ENCODE results near the gene KIT.

KIT gene

DNA sequence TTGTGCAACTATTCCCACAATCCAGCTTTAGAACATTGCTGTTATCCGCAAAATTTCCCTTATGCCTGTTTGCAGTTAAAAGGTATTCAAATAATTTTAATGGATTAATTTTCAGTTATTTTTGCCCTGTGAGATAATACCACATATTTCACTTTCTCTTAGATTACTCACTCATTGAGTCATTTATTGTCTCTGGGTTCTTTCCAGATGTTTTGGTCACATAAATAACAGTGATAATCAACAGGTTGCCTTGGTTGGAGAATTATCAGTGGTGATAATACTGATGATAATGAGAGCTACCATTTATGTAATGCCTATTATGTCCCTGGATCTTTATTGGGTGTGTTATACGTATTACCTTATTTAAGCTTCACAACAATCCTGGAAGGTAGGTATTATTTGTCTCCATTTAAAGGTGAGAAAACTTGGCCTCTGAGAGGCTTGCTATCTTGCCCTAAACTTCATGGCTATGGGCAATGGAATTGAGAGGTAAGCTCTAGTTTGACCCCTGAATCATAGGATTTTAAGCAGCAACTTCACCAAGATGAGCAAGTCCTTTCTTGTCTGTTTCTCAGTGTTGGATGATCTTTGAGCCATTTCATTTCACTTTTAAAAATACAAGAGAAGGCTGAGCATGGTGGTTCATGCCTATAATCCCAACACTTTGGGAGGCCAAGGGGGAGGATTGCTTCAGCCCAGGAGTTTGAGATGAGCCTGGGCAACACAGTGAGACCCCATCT, 87.4 kb downstream of the KIT start:
- no peaks in the 10 kb centered on the region for H4K20me1 ChIP-seq (ENCODE audit: insufficient read depth, low read length)
- no peaks in the 10 kb centered on the region for H3K36me3 ChIP-seq (ENCODE audit: insufficient read depth, low read length)
- H3F3A ChIP-seq (ENCODE audit: insufficient read depth, low read length): no peaks in the 10 kb centered on the region
- no peak overlapping the region for H3K4me3 ChIP-seq (ENCODE audit: low read depth, low read length, poor library complexity, severe bottlenecking)
- no peaks in the 10 kb centered on the region for H3K4me1 ChIP-seq (ENCODE audit: insufficient read depth, low read length, severe bottlenecking)
- no peaks in the 10 kb centered on the region for H3K27me3 ChIP-seq (ENCODE audit: insufficient read depth, low read length)
- no peaks in the 10 kb centered on the region for H3K9me2 ChIP-seq (ENCODE audit: low read depth, low read length)
- H3K4me2 ChIP-seq (ENCODE audit: low read length): no peak overlapping the region
- H3K9me3 ChIP-seq (ENCODE audit: low read length): no peaks in the 10 kb centered on the region
- TF ChIP-seq, protein P1, sequence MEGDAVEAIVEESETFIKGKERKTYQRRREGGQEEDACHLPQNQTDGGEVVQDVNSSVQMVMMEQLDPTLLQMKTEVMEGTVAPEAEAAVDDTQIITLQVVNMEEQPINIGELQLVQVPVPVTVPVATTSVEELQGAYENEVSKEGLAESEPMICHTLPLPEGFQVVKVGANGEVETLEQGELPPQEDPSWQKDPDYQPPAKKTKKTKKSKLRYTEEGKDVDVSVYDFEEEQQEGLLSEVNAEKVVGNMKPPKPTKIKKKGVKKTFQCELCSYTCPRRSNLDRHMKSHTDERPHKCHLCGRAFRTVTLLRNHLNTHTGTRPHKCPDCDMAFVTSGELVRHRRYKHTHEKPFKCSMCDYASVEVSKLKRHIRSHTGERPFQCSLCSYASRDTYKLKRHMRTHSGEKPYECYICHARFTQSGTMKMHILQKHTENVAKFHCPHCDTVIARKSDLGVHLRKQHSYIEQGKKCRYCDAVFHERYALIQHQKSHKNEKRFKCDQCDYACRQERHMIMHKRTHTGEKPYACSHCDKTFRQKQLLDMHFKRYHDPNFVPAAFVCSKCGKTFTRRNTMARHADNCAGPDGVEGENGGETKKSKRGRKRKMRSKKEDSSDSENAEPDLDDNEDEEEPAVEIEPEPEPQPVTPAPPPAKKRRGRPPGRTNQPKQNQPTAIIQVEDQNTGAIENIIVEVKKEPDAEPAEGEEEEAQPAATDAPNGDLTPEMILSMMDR (IDR thresholded peaks at IDR 0.05; ENCODE audit: low read length): no peak
- no peak for TF ChIP-seq EZH2 (IDR thresholded peaks at IDR 0.05; ENCODE audit: borderline replicate concordance, low read length)
- no peaks in the 10 kb centered on the region for H3K79me2 ChIP-seq (ENCODE audit: insufficient read depth, low read length)
- H3K27ac ChIP-seq (ENCODE audit: low read depth, low read length, poor library complexity, severe bottlenecking): no peak overlapping the region
- no peak overlapping the region for H3K9ac ChIP-seq (ENCODE audit: low read length)
- H2AFZ ChIP-seq (ENCODE audit: low read length): no peak overlapping the region

GRCh38 chr4:54746218-54746617, 88.5 kb downstream of the KIT start:
- H2AFZ ChIP-seq (ENCODE audit: low read length): no peak overlapping the region
- H3K4me2 ChIP-seq (ENCODE audit: low read length): no peak overlapping the region
- no peak overlapping the region for H3K27ac ChIP-seq (ENCODE audit: low read depth, low read length, poor library complexity, severe bottlenecking)
- H3K27me3 ChIP-seq (ENCODE audit: insufficient read depth, low read length): no peaks in the 10 kb centered on the region
- no peaks in the 10 kb centered on the region for H3K9me3 ChIP-seq (ENCODE audit: low read length)
- H3K36me3 ChIP-seq (ENCODE audit: insufficient read depth, low read length): no peaks in the 10 kb centered on the region
- H3F3A ChIP-seq (ENCODE audit: insufficient read depth, low read length): no peaks in the 10 kb centered on the region
- H3K4me1 ChIP-seq (ENCODE audit: insufficient read depth, low read length, severe bottlenecking): no peaks in the 10 kb centered on the region
- H3K9me2 ChIP-seq (ENCODE audit: low read depth, low read length): no peaks in the 10 kb centered on the region
- H4K20me1 ChIP-seq (ENCODE audit: insufficient read depth, low read length): no peaks in the 10 kb centered on the region
- no peak overlapping the region for H3K9ac ChIP-seq (ENCODE audit: low read length)
- H3K4me3 ChIP-seq (ENCODE audit: low read depth, low read length, poor library complexity, severe bottlenecking): no peak overlapping the region
- TF ChIP-seq EZH2 (IDR thresholded peaks at IDR 0.05; ENCODE audit: borderline replicate concordance, low read length): no peak
- TF ChIP-seq, protein P1 (IDR thresholded peaks at IDR 0.05; ENCODE audit: low read length): no peak
- H3K79me2 ChIP-seq (ENCODE audit: insufficient read depth, low read length): no peaks in the 10 kb centered on the region

DNA sequence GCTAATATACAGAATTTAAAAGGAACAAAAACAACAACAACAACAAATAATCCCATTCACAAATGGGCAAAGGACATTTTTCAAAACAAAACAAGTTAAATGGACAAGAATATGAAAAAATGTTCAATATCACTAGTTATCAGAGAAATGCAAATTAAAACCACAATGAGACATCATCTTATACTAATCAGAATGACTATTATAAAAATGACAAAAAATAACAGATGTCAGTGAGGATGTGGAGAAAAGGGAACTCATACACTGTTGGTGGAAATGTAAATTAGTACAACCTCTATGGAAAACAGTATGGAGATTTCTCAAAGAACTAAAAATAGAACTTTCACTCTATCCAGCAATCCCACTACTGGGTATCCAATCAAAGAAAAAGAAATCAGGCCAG, 92.6 kb downstream of the KIT start:
- no peak overlapping the region for H2AFZ ChIP-seq (ENCODE audit: low read length)
- no peaks in the 10 kb centered on the region for H3K79me2 ChIP-seq (ENCODE audit: insufficient read depth, low read length)
- TF ChIP-seq, protein P1 (IDR thresholded peaks at IDR 0.05; ENCODE audit: low read length): no peak
- TF ChIP-seq EZH2 (IDR thresholded peaks at IDR 0.05; ENCODE audit: borderline replicate concordance, low read length): no peak
- no peak overlapping the region for H3K9ac ChIP-seq (ENCODE audit: low read length)
- no peak overlapping the region for H3K27ac ChIP-seq (ENCODE audit: low read depth, low read length, poor library complexity, severe bottlenecking)
- no peak overlapping the region for H3K4me3 ChIP-seq (ENCODE audit: low read depth, low read length, poor library complexity, severe bottlenecking)
- no peaks in the 10 kb centered on the region for H3K9me3 ChIP-seq (ENCODE audit: low read length)
- no peaks in the 10 kb centered on the region for H3K27me3 ChIP-seq (ENCODE audit: insufficient read depth, low read length)
- H3F3A ChIP-seq (ENCODE audit: insufficient read depth, low read length): no peaks in the 10 kb centered on the region
- no peaks in the 10 kb centered on the region for H3K9me2 ChIP-seq (ENCODE audit: low read depth, low read length)
- no peaks in the 10 kb centered on the region for H3K4me1 ChIP-seq (ENCODE audit: insufficient read depth, low read length, severe bottlenecking)
- H3K4me2 ChIP-seq (ENCODE audit: low read length): no peak overlapping the region
- H3K36me3 ChIP-seq (ENCODE audit: insufficient read depth, low read length): no peaks in the 10 kb centered on the region
- H4K20me1 ChIP-seq (ENCODE audit: insufficient read depth, low read length): no peaks in the 10 kb centered on the region

Data from OCI-LY1 (cell line).